PC-3 (cell line): Measurements from ENCODE around the gene ZNF346. TPM values are rescaled to one million over a fixed set of nuclear protein-coding genes. Genes with fewer than 3 reads are reported as not detected.

Experiments
- ATAC-seq: fragments of 200-7000 bp; cut with Tn5 transposase; 2 replicates; pipeline ENCODE4 v1.9.1; 2020; ENCODE audit warnings: mild to moderate bottlenecking, moderate library complexity
- BruUV-seq: library from RNA; stranded (reverse); fragments of 400-500 nt; replicated peaks from 2 replicates; lab custom pipeline; 2021; lab: Mats Ljungman, UMichigan
- CTCF ChIA-PET: fragments of 300-600 bp; sonication (Branson Sonifier 250); formaldehyde crosslinking; loops from one replicate; lab custom pipeline; 2022; ENCODE audit warnings: antibody characterized with exemption; lab: Charles Lee
- POLR2A ChIA-PET: fragments of 300-600 bp; sonication (Branson Sonifier 250); formaldehyde crosslinking; loops from one replicate; lab custom pipeline; 2022; ENCODE audit warnings: antibody characterized with exemption; ENCODE audit not compliant: unreplicated experiment; lab: Charles Lee
- DNase-seq: peaks from one replicate; pipeline ENCODE4 v3.0.0-alpha.2; 2015
- H2AFZ ChIP-seq: fragments of 300-600 bp; sonication (generic); 2 replicates; pipeline ENCODE4 v1.6.0; 2016; ENCODE audit warnings: antibody characterized with exemption, low read length
- H3F3A ChIP-seq: fragments of 300-600 bp; sonication (generic); one replicate; pipeline ENCODE4 v1.6.0; 2017; ENCODE audit warnings: antibody characterized with exemption, low read length, control low read depth, mild to moderate bottlenecking; ENCODE audit not compliant: unreplicated experiment
- H3K27ac ChIP-seq: fragments of 300-600 bp; sonication (generic); 2 replicates; pipeline ENCODE4 v1.5.1; 2016; ENCODE audit warnings: mild to moderate bottlenecking, low read length
- H3K27me3 ChIP-seq: fragments of 300-600 bp; sonication (generic); 2 replicates; pipeline ENCODE4 v1.6.1; 2016; ENCODE audit warnings: low read length, mixed read lengths
- H3K36me3 ChIP-seq: fragments of 300-600 bp; sonication (generic); 2 replicates; pipeline ENCODE4 v1.6.1; 2016; ENCODE audit warnings: low read depth, mixed run types, low read length, mixed read lengths
- H3K4me1 ChIP-seq: fragments of 300-600 bp; sonication (generic); 2 replicates; pipeline ENCODE4 v1.5.1; 2016; ENCODE audit warnings: low read length; ENCODE audit not compliant: insufficient read depth
- H3K4me2 ChIP-seq: fragments of 300-600 bp; sonication (generic); 2 replicates; pipeline ENCODE4 v1.6.0; 2016; ENCODE audit warnings: low read length
- H3K4me3 ChIP-seq: fragments of 300-600 bp; sonication (generic); 2 replicates; pipeline ENCODE4 v1.5.1; 2016; ENCODE audit warnings: mild to moderate bottlenecking, low read length, mixed read lengths
- H3K79me2 ChIP-seq: fragments of 300-600 bp; sonication (generic); 2 replicates; pipeline ENCODE4 v1.6.1; 2017; ENCODE audit warnings: low read length, mixed read lengths
- H3K9ac ChIP-seq: fragments of 300-600 bp; sonication (generic); 2 replicates; pipeline ENCODE4 v1.6.0; 2016; ENCODE audit warnings: mild to moderate bottlenecking, low read length
- H3K9me2 ChIP-seq: fragments of 300-600 bp; sonication (generic); replicated peaks from 2 replicates; pipeline ENCODE4 v1.6.1; 2016; ENCODE audit warnings: mixed run types, low read length, mixed read lengths
- H3K9me3 ChIP-seq: fragments of 300-600 bp; sonication (generic); 2 replicates; pipeline ENCODE4 v1.6.1; 2016; ENCODE audit warnings: low read length, mixed read lengths
- H4K20me1 ChIP-seq: fragments of 300-600 bp; sonication (generic); 2 replicates; pipeline ENCODE4 v1.6.1; 2016; ENCODE audit warnings: low read length, mixed read lengths
- CTCF ChIP-seq: fragments of 300-600 bp; sonication (generic); conservative IDR thresholded peaks from 2 replicates; pipeline ENCODE4 v1.5.1; 2017; ENCODE audit warnings: antibody characterized with exemption, low read depth, mild to moderate bottlenecking, low read length
- EZH2 ChIP-seq: fragments of 300-600 bp; sonication (generic); IDR thresholded peaks from one replicate; pipeline ENCODE4 v1.6.1; 2017; ENCODE audit warnings: antibody characterized with exemption, mild to moderate bottlenecking, low read length; ENCODE audit not compliant: unreplicated experiment
- EZH2phosphoT487 ChIP-seq: fragments of 300-600 bp; sonication (generic); IDR thresholded peaks from 2 replicates; pipeline ENCODE4 v1.6.1; 2018; ENCODE audit warnings: mild to moderate bottlenecking, antibody characterized with exemption, low read length, borderline replicate concordance
- intact Hi-C: fragments of 100-400 bp; cut with micrococcal nuclease; formaldehyde crosslinking; loops from 2 replicates; pipeline ENCODE4 v1.9.0; 2023
- total RNA-seq: library from RNA; depleted of rRNA; stranded (reverse); fragments of >200 nt; gene quantifications from 2 replicates; pipeline ENCODE4 v1.2.3, GENCODE V29; 2014

ZNF346 gene
- total RNA-seq, 1 experiment from 2014 or later = 38.9 TPM

GRCh38 chr5:177043958-177044357 is 21.5 kb downstream of the ZNF346 start:
- BruUV-seq = no TSS peak
- no peak overlapping the region for H3K4me2 ChIP-seq
- no peak overlapping the region for H3K4me3 ChIP-seq
- ChIA-PET POLR2A (no interaction called here), CTCF (no interaction called here)
- H3K4me1 ChIP-seq = no peaks in the 10 kb centered on the region
- H4K20me1 ChIP-seq = no peaks in the 10 kb centered on the region
- ATAC-seq = no peak
- no peak for DNase-seq
- peaks cover 35% of the 10 kb centered on the region for H3K36me3 ChIP-seq
- H2AFZ ChIP-seq = no peak overlapping the region
- H3F3A ChIP-seq = no peaks in the 10 kb centered on the region
- no peaks in the 10 kb centered on the region for H3K27me3 ChIP-seq
- H3K27ac ChIP-seq = no peak overlapping the region
- intact Hi-C loops = no loop called here
- no peaks in the 10 kb centered on the region for H3K9me3 ChIP-seq
- no peaks in the 10 kb centered on the region for H3K79me2 ChIP-seq
- TF ChIP-seq EZH2 = no peak
- TF ChIP-seq CTCF = no peak
- TF ChIP-seq EZH2phosphoT487 = no peak
- H3K9me2 ChIP-seq = no peaks in the 10 kb centered on the region
- H3K9ac ChIP-seq = no peak overlapping the region

GRCh38 chr5:177044641-177045040 is 22.1 kb downstream of the ZNF346 start:
- intact Hi-C loops = no loop called here

More at GRCh38 chr5:177044641-177045040, 22.1 kb downstream of the ZNF346 start:
- POLR2A ChIA-PET = no interaction called here
- no peak for ATAC-seq
- Histone ChIP-seq H3K4me3 (no peak overlapping the region), H3F3A (no peaks in the 10 kb centered on the region), H3K4me1 (no peaks in the 10 kb centered on the region), H3K36me3 (peaks cover 41% of the 10 kb centered on the region), H3K27ac (no peak overlapping the region), H4K20me1 (no peaks in the 10 kb centered on the region), H3K79me2 (no peaks in the 10 kb centered on the region), H3K27me3 (no peaks in the 10 kb centered on the region), H3K9ac (no peak overlapping the region), H3K9me2 (no peaks in the 10 kb centered on the region), H3K9me3 (no peaks in the 10 kb centered on the region), H2AFZ (no peak overlapping the region), H3K4me2 (no peak overlapping the region)
- no peak for TF ChIP-seq EZH2
- TF ChIP-seq EZH2phosphoT487 = no peak
- TF ChIP-seq CTCF = no peak
- DNase-seq = no peak
- BruUV-seq = no TSS peak
- CTCF ChIA-PET = no interaction called here
